SK-N-DZ (cell line): ENCODE results near the gene LAMTOR5.

ENCODE experiments used
- DNase-seq: peaks from one replicate; pipeline ENCODE4 v3.0.0-alpha.2; 2015; ENCODE audit warnings: low spot score

Gene LAMTOR5

GRCh38 chr1:110390096-110390495 is 17.4 kb downstream of the LAMTOR5 start:
- DNase-seq = no peak

GRCh38 chr1:110387048-110387754 is 20.3 kb downstream of the LAMTOR5 start:
- DNase-seq = no peak

- no peak for DNase-seq
Observed at GRCh38 chr1:110385369-110385768, 22.1 kb downstream of the LAMTOR5 start.

GRCh38 chr1:110384581-110385321 is 22.7 kb downstream of the LAMTOR5 start:
- no peak for DNase-seq

- DNase-seq = no peak
Observed at GRCh38 chr1:110383251-110383990, 24.1 kb downstream of the LAMTOR5 start.

- DNase-seq = no peak
Observed at GRCh38 chr1:110380672-110381283, 26.7 kb downstream of the LAMTOR5 start.

DNA sequence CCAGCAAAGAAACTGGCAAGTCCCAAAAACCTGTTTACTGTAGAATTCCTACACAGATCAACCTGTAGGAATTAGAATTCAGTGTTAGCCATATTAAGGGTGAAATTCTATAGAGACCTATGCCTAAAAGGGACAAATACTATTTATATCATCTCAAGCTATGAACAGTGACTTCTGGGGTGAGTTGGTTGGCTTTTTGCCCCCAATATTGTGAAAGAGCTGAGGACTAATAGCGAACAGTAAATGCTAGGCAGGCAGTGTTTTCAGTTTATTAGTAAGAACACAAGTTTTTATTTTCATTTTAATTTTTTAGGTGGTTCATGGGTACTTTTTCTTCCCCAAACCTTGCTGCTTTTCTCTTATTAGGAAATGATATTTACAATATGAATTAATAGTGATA is 32.0 kb downstream of the LAMTOR5 start:
- no peak for DNase-seq

GRCh38 chr1:110370827-110371226 is 36.7 kb downstream of the LAMTOR5 start:
- no peak for DNase-seq

GRCh38 chr1:110364221-110364620 is 43.3 kb downstream of the LAMTOR5 start:
- no peak for DNase-seq

DNA sequence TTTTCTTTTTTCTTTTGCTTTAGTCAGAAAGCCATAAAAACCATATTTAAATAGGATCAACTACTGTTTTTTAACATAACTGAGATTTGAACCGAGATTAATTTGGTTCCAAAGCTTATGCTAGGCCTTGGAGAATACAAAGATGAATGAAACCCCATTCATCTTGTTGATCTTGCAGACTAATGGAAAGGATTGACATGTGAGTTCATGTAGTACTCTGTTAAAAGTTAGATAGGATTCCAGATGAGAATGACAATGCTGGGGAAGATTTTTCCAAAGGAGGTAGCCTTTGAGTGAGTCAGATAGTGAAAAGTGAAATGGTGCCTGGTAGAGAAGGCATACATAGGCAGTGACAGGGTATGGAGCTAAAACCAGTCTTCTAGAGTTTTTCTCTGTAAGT is 45.6 kb downstream of the LAMTOR5 start:
- DNase-seq = no peak

DNA sequence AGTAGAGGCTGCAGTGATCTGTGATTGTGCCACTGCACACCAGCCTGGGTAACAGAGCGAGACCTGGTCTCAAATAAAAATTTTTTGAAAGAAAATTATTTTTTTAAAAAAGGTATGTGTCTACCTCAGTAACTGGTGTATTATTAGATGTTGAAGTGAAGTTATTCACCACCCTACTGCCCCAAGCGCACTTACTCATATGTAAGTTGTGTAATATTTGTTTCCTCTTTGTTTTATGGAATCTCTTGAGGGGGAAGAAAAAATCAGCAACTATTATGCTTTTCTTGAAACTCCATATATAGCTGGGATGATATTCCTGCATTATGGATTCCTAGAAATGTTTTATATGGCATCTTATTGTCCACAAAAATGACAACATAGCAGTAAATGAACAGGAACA is 47.1 kb downstream of the LAMTOR5 start:
- DNase-seq = no peak

DNA sequence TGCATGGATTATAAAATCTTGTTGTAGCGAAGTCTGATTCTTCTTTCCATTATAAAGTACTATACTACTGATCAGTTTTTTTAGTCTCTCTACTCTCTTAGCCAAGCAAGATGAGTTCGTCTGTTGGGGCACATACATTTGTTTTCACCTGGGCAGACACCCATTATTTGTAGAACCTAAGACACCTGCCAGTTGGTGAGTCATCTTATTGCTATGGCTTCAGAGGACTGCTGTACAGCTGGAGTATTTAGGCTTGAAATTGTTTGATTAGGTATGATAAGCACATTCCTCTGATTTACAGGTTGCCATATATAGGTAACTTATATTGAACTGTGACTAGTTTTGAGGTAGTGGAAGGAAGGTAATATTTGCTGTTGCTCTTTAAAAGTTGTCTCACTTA is 51.1 kb downstream of the LAMTOR5 start:
- DNase-seq = no peak

DNA sequence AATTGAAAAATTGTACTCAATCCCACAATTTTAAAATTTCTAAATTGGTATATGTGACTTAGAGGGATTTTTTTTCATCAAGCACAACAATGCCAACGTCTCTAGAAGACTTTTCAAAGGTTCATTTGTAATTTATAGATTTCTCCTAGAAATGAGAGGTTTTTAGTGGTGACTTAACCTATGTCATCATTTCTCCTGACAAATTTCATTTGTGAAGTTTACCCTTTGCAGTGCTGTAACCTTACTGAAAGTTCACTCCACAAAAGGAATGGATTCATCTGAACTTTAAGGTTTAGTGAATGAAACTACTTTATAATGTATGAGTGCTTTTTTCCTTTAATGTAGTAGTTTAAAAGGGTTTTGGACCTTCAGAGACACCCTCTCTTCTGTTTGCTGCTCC is 52.2 kb downstream of the LAMTOR5 start:
- no peak for DNase-seq
